Lower lobe of right lung (tissue), 2 donors: ENCODE measurements around the gene DGLUCY. TPM values are rescaled to one million over a fixed set of nuclear protein-coding genes. Genes with fewer than 3 reads are reported as not detected.

ENCODE experiments used
- ATAC-seq, 2 donors: fragments of 200-7000 bp; cut with Tn5 transposase; one replicate each; pipeline ENCODE4 v1.9.1; 2020 to 2022; ENCODE audit warnings: mild to moderate bottlenecking in 2 of 2, moderate library complexity in 2 of 2
- DNase-seq: peaks from one replicate; pipeline ENCODE4 v3.0.0-alpha.2; 2020
- H3K27ac ChIP-seq: fragments of 200-600 bp; one replicate; pipeline ENCODE4 v1.8.0; 2022
- H3K27me3 ChIP-seq: fragments of 200-600 bp; one replicate; pipeline ENCODE4 v1.8.0; 2022; ENCODE audit warnings: low read depth
- H3K36me3 ChIP-seq: fragments of 200-600 bp; one replicate; pipeline ENCODE4 v1.8.0; 2022; ENCODE audit warnings: mild to moderate bottlenecking
- H3K4me1 ChIP-seq: fragments of 200-600 bp; one replicate; pipeline ENCODE4 v1.8.0; 2022
- H3K4me3 ChIP-seq: fragments of 200-600 bp; one replicate; pipeline ENCODE4 v1.8.0; 2022; ENCODE audit warnings: mild to moderate bottlenecking
- H3K9me3 ChIP-seq: fragments of 200-600 bp; one replicate; pipeline ENCODE4 v1.8.0; 2022
- intact Hi-C: fragments of 100-400 bp; cut with DNase I; formaldehyde crosslinking; loops from one replicate; pipeline ENCODE4 v1.11.0; 2022
- total RNA-seq: library from RNA; stranded (reverse); fragmentation: NEBNext Ultra II Directional; extraction: Animal tissue kit (Norgen Biotek cat#: 25700); gene quantifications from one replicate; pipeline ENCODE4 v1.2.1, GENCODE V29; 2021
- TF ChIP-seq, protein P1 (sequence below): fragments of 200-600 bp; IDR thresholded peaks from one replicate; pipeline ENCODE4 v1.8.0; 2022; ENCODE audit warnings: antibody characterized with exemption, mild to moderate bottlenecking
- donor health status: DM: no; HTN: yes; CAD: no; lungs with severe emphysema.

The DGLUCY gene
- total RNA-seq, 1 donor from 2014 or later = 102 TPM

DNA sequence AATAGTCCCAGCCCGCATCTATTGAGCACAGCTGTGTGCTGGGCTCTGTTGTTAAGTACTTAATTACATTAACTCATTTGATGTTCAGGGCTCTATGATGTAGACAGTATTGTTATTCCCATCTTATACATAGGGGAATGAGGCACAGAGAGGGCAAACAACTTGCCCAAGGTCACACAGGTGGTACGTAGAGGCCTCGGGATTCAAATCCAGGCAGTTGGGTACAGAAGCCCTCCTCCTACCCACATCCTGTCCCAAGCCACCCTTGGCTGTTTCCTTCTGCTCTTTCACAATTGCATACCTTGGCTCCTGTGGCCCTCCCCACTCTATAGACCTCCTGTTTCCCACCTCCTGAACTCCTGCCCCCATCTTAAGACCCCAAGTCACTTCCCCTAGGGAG lies 140.6 kb downstream of the DGLUCY start:
- TF ChIP-seq, protein P1, sequence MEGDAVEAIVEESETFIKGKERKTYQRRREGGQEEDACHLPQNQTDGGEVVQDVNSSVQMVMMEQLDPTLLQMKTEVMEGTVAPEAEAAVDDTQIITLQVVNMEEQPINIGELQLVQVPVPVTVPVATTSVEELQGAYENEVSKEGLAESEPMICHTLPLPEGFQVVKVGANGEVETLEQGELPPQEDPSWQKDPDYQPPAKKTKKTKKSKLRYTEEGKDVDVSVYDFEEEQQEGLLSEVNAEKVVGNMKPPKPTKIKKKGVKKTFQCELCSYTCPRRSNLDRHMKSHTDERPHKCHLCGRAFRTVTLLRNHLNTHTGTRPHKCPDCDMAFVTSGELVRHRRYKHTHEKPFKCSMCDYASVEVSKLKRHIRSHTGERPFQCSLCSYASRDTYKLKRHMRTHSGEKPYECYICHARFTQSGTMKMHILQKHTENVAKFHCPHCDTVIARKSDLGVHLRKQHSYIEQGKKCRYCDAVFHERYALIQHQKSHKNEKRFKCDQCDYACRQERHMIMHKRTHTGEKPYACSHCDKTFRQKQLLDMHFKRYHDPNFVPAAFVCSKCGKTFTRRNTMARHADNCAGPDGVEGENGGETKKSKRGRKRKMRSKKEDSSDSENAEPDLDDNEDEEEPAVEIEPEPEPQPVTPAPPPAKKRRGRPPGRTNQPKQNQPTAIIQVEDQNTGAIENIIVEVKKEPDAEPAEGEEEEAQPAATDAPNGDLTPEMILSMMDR = no peak
- H3K4me3 ChIP-seq = no peak overlapping the region
- DNase-seq = no peak
- H3K27ac ChIP-seq = no peak overlapping the region
- H3K4me1 ChIP-seq = peaks cover 64% of the 10 kb centered on the region
- intact Hi-C loops = no loop called here
- H3K9me3 ChIP-seq = no peaks in the 10 kb centered on the region
- no peaks in the 10 kb centered on the region for H3K27me3 ChIP-seq
- peak in 1 of 2 donors; percentile 3 for ATAC-seq
- no peaks in the 10 kb centered on the region for H3K36me3 ChIP-seq

DNA sequence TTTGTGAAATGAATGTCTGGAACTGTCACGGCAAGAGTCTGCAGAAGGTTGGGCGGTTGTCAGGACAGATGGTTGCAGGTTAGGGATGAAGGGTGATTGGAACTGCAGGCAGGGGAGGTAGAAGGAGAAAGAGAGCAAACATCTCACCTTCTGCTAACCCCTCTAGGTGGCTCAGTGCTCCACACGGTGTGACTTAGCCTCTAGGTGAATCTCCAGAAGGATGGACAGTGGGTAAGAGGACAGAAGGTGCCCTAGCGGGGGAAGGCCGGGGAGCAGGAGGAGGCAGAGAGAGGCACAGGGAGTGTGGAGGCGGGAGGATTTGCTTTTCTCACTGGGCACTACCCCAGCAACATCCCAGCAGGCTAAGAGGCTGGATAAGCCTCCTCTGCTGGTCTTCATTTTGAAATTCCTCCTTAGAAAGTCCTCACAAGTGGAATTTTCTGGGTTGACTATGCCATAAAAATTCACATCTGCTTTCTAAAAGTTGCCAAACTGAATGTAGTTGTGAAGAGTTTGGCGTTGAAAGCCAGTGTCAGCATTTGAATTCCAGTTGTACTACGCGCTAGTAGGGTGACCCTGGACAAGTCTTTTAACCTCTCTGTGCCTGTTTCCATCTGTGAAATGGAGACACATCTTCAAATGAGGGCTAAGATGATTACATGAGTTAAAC lies 141.3 kb downstream of the DGLUCY start:
- ATAC-seq (no peak), DNase-seq (no peak)
- intact Hi-C loops = no loop called here
- Histone ChIP-seq H3K36me3 (no peaks in the 10 kb centered on the region), H3K9me3 (no peaks in the 10 kb centered on the region), H3K4me3 (no peak overlapping the region), H3K4me1 (peaks cover 57% of the 10 kb centered on the region), H3K27me3 (no peaks in the 10 kb centered on the region), H3K27ac (no peak overlapping the region)
- TF ChIP-seq, protein P1 = no peak

DNA sequence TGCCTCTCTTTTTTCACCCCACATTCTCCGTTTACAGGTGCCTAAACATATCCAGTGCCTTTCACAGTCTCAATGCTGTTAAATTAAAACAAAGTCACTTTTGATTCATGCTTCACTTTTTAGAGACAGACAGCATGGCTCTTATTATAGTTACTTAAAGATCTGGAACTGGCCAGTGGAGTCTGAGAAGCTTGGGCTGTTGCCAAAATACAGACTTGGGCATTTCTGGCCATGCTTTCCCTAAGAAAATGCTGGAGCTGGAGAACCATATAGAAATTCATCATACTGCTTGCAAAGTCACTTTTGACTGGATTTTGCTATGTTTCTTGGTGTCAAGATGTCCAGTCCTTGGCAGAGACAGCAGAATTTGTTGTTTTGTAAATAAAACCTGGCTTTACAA lies 142.8 kb downstream of the DGLUCY start:
- no peak for DNase-seq
- intact Hi-C loops = no loop called here
- Histone ChIP-seq H3K27ac (no peak overlapping the region), H3K4me3 (no peak overlapping the region), H3K4me1 (peaks cover 42% of the 10 kb centered on the region), H3K36me3 (no peaks in the 10 kb centered on the region), H3K9me3 (no peaks in the 10 kb centered on the region), H3K27me3 (no peaks in the 10 kb centered on the region)
- TF ChIP-seq, protein P1 = no peak
- no peak for ATAC-seq

DNA sequence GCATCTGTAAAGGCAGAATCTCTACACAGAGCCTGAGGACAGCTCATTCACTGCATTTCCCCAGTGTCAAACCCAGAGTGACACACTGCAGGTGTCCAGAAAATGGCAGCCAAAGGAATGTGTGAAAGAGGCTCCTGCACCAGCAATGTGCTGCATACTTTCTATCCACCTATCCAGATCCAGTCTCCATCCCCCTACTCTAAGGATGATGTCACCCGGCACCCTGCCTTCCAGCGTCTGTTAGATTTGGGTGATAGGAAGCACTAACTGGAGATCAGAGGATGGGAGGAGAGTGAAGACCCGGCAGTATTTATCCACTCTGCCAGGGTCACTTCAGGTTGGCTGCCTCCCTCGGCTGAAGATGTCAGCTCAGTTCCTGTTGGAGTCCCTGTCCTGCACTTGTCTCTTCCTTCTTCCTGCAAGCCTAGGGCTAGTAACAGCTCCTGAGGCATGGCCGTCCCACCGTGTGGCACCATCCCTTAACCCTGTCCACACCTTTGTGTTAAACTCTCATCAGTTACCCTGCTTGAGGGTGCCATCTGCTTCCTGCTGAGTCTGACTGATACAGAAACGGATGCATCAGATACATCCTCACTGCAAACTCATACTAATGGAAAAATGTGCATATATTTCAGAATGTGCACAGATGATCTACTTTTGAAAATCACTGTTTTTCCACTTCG lies 143.6 kb downstream of the DGLUCY start:
- TF ChIP-seq, protein P1 = no peak
- no peaks in the 10 kb centered on the region for H3K27me3 ChIP-seq
- no peak overlapping the region for H3K27ac ChIP-seq
- no peak overlapping the region for H3K4me3 ChIP-seq
- DNase-seq (no peak), ATAC-seq (no peak)
- intact Hi-C loops = no loop called here
- H3K4me1 ChIP-seq = peaks cover 39% of the 10 kb centered on the region
- H3K9me3 ChIP-seq = no peaks in the 10 kb centered on the region
- H3K36me3 ChIP-seq = no peaks in the 10 kb centered on the region

DNA sequence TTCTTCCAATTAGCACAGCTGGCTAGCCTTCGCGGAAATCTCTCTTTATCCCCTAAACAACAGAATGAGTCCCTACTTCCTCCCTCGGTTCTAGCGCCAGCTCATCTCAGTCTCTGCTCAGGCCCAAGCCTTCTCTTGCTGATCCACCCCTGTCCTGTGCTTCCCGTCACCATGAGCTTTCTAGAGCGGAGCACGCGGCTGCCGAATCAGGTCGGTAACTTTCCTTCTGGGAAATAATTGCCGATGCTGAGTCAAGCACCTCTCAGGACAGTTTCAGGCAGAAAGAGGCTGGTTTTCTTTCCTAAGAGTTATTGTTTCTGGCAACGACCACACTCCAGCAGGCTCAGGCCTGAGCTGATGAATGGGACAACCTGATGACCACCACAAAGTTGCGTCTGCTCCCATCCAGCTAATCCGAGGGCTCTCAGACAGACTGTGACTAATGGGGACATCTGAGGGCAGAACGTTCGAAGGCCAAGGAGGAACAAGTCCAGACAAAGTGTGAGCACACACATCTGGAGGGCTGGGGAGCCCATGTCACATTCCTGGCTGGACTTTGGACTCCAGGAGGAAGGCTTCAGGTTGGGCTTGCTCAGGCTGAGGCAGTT lies 144.2 kb downstream of the DGLUCY start:
- DNase-seq = no peak
- peak overlapping the region; percentile 31 for H3K27ac ChIP-seq

More for the DNA sequence above, 144.2 kb downstream of the DGLUCY start:
- TF ChIP-seq, protein P1 = no peak
- peaks cover 34% of the 10 kb centered on the region for H3K4me1 ChIP-seq
- ATAC-seq = peak; percentile 26 to 54
- no peaks in the 10 kb centered on the region for H3K9me3 ChIP-seq
- H3K36me3 ChIP-seq = no peaks in the 10 kb centered on the region
- no peak overlapping the region for H3K4me3 ChIP-seq
- intact Hi-C loops = no loop called here
- H3K27me3 ChIP-seq = no peaks in the 10 kb centered on the region
